Keratinocyte (primary cell): ENCODE data around the gene MAPK8. TPM values are rescaled to one million over a fixed set of nuclear protein-coding genes. Genes with fewer than 3 reads are reported as not detected.

ENCODE experiments used
- DNase-seq: peaks from one replicate; pipeline ENCODE4 v3.0.0-alpha.2; 2011; ENCODE audit warnings: low read depth, missing footprints, low spot score
- FAIRE-seq: peaks from 2 replicates; lab custom pipeline; 2011; peaks lifted over from hg19 to GRCh38; lab: Jason Lieb, UNC
- H2AFZ ChIP-seq: 2 replicates; pipeline ENCODE4 v1.6.0; 2012; ENCODE audit warnings: low read length, control low read depth, inconsistent platforms; ENCODE audit not compliant: control insufficient read depth
- H3K27ac ChIP-seq: 2 replicates; pipeline ENCODE4 v1.5.1; 2011; ENCODE audit warnings: low read length; ENCODE audit not compliant: control insufficient read depth, insufficient read depth
- H3K27me3 ChIP-seq: 3 replicates; pipeline ENCODE4 v1.6.0; 2011; ENCODE audit warnings: low read length; ENCODE audit not compliant: control insufficient read depth, insufficient read depth; ENCODE audit errors: extremely low read depth
- H3K36me3 ChIP-seq, 2 experiments: 2 replicates in 1 of 2; 3 replicates in 1 of 2; pipeline ENCODE4 v1.5.1; 2011; ENCODE audit warnings: low read length in 2 of 2, mild to moderate bottlenecking in 1 of 2; ENCODE audit not compliant: control insufficient read depth in 2 of 2, insufficient read depth in 2 of 2; ENCODE audit errors: extremely low read depth in 1 of 2
- H3K4me1 ChIP-seq: 3 replicates; pipeline ENCODE4 v1.5.1; 2011; ENCODE audit warnings: low read length; ENCODE audit not compliant: control insufficient read depth, insufficient read depth; ENCODE audit errors: extremely low read depth
- H3K4me2 ChIP-seq: 3 replicates; pipeline ENCODE4 v1.6.0; 2011; ENCODE audit warnings: low read depth, low read length; ENCODE audit not compliant: control insufficient read depth, insufficient read depth; ENCODE audit errors: extremely low read depth
- H3K4me3 ChIP-seq, 3 experiments: fragments of 200-600 bp in 1 of 3; sonication (generic) in 1 of 3; 2 replicates in 2 of 3; 3 replicates in 1 of 3; pipeline ENCODE4 v1.5.1; 2011 to 2016; ENCODE audit warnings: low read length in 3 of 3, mild to moderate bottlenecking in 3 of 3, control low read depth in 2 of 3, inconsistent platforms in 1 of 3, low read depth in 1 of 3, mixed read lengths in 1 of 3, mixed run types in 1 of 3, moderate library complexity in 1 of 3; ENCODE audit not compliant: control insufficient read depth in 2 of 3, insufficient read depth in 2 of 3; ENCODE audit errors: extremely low read depth in 1 of 3
- H3K79me2 ChIP-seq: 2 replicates; pipeline ENCODE4 v1.6.0; 2012; ENCODE audit warnings: low read length; ENCODE audit not compliant: control insufficient read depth, insufficient read depth
- H3K9ac ChIP-seq: 3 replicates; pipeline ENCODE4 v1.6.0; 2011; ENCODE audit warnings: low read length; ENCODE audit not compliant: control insufficient read depth, insufficient read depth; ENCODE audit errors: extremely low read depth
- H3K9me1 ChIP-seq: 3 replicates; pipeline ENCODE4 v1.6.0; 2011; ENCODE audit warnings: low read length; ENCODE audit not compliant: control insufficient read depth, insufficient read depth; ENCODE audit errors: extremely low read depth
- H3K9me3 ChIP-seq: 2 replicates; pipeline ENCODE4 v1.5.1; 2012; ENCODE audit warnings: low read depth, low read length; ENCODE audit not compliant: control insufficient read depth
- H4K20me1 ChIP-seq: 3 replicates; pipeline ENCODE4 v1.6.0; 2011; ENCODE audit warnings: low read length; ENCODE audit not compliant: control insufficient read depth, insufficient read depth; ENCODE audit errors: extremely low read depth
- CTCF ChIP-seq, 3 experiments: IDR thresholded peaks in 1 of 3; conservative IDR thresholded peaks in 1 of 3; optimal IDR thresholded peaks in 1 of 3; 2 replicates in 2 of 3; 3 replicates in 1 of 3; pipeline versions ENCODE3 to v1.5.1; 2011; ENCODE audit warnings: low read length in 3 of 3, mild to moderate bottlenecking in 3 of 3, moderate library complexity in 2 of 3, control low read depth in 1 of 3, inconsistent platforms in 1 of 3; ENCODE audit not compliant: insufficient read depth in 2 of 3; ENCODE audit errors: extremely low read depth in 1 of 3
- EZH2 ChIP-seq: IDR thresholded peaks from one replicate; pipeline ENCODE4 v1.6.1; 2012; ENCODE audit warnings: inconsistent platforms, mild to moderate bottlenecking, low read length, moderate library complexity
- dilution Hi-C: fragments of 300-500 bp; cut with MboI; formaldehyde crosslinking; loops from one replicate; pipeline ENCODE4 v1.7.0; 2020; ENCODE audit warnings: low sequenced_read_pairs; ENCODE audit not compliant: extremely low pct_ligation_motif_present
- polyA plus RNA-seq, 5 experiments: library from polyadenylated mRNA; depleted of rRNA in 3 of 5; stranded (reverse) in 3 of 5; stranded (forward) in 1 of 5; unstranded in 1 of 5; fragments of >200 nt; gene quantifications; 1 replicate in 1 of 5; 2 replicates in 3 of 5; 3 replicates in 1 of 5; pipeline versions ENCODE4 v1.2.1 to v1.2.3, GENCODE V29; 2011 to 2012; ENCODE audit warnings: missing spikeins in 2 of 5, low read depth in 1 of 5, low replicate concordance in 1 of 5

MAPK8 gene
- polyA plus RNA-seq, 1 donor (not counting 4 experiments of a cell fraction or from before 2014, with no cell fraction given), result 39.8 TPM

DNA sequence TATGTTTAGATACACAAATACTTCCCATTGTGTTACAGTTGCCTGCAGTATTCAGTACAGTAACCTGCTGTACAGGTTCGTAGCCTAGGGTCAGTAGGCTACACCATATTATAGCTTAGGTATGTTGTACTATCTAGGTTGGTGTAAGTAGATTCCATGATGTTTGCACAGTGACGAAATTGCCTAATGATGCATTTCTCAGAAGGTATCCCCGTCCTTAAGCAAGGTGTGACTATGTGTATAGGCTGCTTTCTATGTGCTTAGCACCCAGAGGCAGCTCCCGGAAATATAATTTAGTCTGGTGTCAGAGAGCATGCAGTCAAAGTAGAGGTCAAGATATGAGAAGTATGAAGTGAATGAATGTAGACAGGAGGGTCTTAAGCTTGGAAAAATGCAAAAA, 9.8 kb downstream of the MAPK8 start:
- FAIRE-seq (no peak), DNase-seq (no peak)
- Histone ChIP-seq H3K9me3 (no peaks in the 10 kb centered on the region), H3K9me1 (peaks cover 2% of the 10 kb centered on the region), H3K9ac (no peak overlapping the region), H3K4me1 (no peaks in the 10 kb centered on the region), H4K20me1 (no peaks in the 10 kb centered on the region), H3K27ac (no peak overlapping the region), H3K4me3 (no peak overlapping the region), H3K27me3 (no peaks in the 10 kb centered on the region), H3K36me3 (no peaks in the 10 kb centered on the region), H3K4me2 (no peak overlapping the region), H2AFZ (no peak overlapping the region), H3K79me2 (peaks cover 59% of the 10 kb centered on the region)
- dilution Hi-C loops, result no loop called here
- TF ChIP-seq CTCF (optimal IDR thresholded peaks at IDR 0.05 in 1 of 3, IDR thresholded peaks at IDR 0.05 in 1 of 3, conservative IDR thresholded peaks at IDR 0.05 in 1 of 3; ENCODE audit: extremely low read depth in 1 of 3, insufficient read depth in 2 of 3, low read length in 3 of 3) (no peak), EZH2 (no peak)

GRCh38 chr10:48317321-48317990, 11.0 kb downstream of the MAPK8 start:
- dilution Hi-C loops, result no loop called here
- Histone ChIP-seq H3K9me3 (no peaks in the 10 kb centered on the region), H2AFZ (no peak overlapping the region), H3K27me3 (no peaks in the 10 kb centered on the region), H3K36me3 (no peaks in the 10 kb centered on the region), H4K20me1 (no peaks in the 10 kb centered on the region), H3K79me2 (peaks cover 49% of the 10 kb centered on the region), H3K4me1 (no peaks in the 10 kb centered on the region), H3K4me2 (no peak overlapping the region), H3K27ac (no peak overlapping the region), H3K9me1 (peaks cover 2% of the 10 kb centered on the region), H3K4me3 (no peak overlapping the region), H3K9ac (no peak overlapping the region)
- FAIRE-seq, result no peak
- DNase-seq, result no peak
- TF ChIP-seq CTCF (optimal IDR thresholded peaks at IDR 0.05 in 1 of 3, IDR thresholded peaks at IDR 0.05 in 1 of 3, conservative IDR thresholded peaks at IDR 0.05 in 1 of 3; ENCODE audit: extremely low read depth in 1 of 3, insufficient read depth in 2 of 3, low read length in 3 of 3), result no peak
- TF ChIP-seq EZH2, result no peak
